HFFc6 (cell line): Measurements from ENCODE around the gene SLAMF7. TPM values are rescaled to one million over a fixed set of nuclear protein-coding genes. Genes with fewer than 3 reads are reported as not detected.

Experiments
- DNase-seq: peaks from one replicate; pipeline ENCODE4 v3.0.0-alpha.2; 2018
- H3K27ac Mint-ChIP-seq: 2 replicates; pipeline ENCODE4 v1.8.0; 2020; ENCODE audit warnings: mild to moderate bottlenecking, mixed read lengths
- H3K27me3 Mint-ChIP-seq: 2 replicates; pipeline ENCODE4 v1.8.0; 2021; ENCODE audit warnings: mild to moderate bottlenecking, moderate library complexity, mixed read lengths; ENCODE audit not compliant: insufficient read depth
- H3K36me3 Mint-ChIP-seq: 2 replicates; pipeline ENCODE4 v1.8.0; 2021; ENCODE audit warnings: low read depth, mixed read lengths
- H3K4me1 Mint-ChIP-seq: 2 replicates; pipeline ENCODE4 v1.8.0; 2020; ENCODE audit warnings: low read depth, mixed read lengths
- H3K4me3 Mint-ChIP-seq: 2 replicates; pipeline ENCODE4 v1.8.0; 2020; ENCODE audit warnings: mild to moderate bottlenecking, moderate library complexity, mixed read lengths
- H3K9me3 Mint-ChIP-seq: 2 replicates; pipeline ENCODE4 v1.8.0; 2020; ENCODE audit warnings: mild to moderate bottlenecking, mixed read lengths
- CTCF ChIP-seq: fragments of 200-600 bp; sonication (generic); IDR thresholded peaks from 2 replicates; pipeline ENCODE4 v1.5.0; 2021; ENCODE audit warnings: antibody characterized with exemption, mild to moderate bottlenecking
- total RNA-seq, 6 experiments: library from RNA; stranded (reverse); fragmentation: NEBNext Ultra II Directional; extraction: Animal tissue kit (Norgen Biotek cat#: 25700); gene quantifications; 2 replicates in 1 of 6; 3 replicates in 5 of 6; pipeline ENCODE4 v1.2.3, GENCODE V29; 2021

The SLAMF7 gene
- total RNA-seq, 6 experiments from 2014 or later: not detected

GRCh38 chr1:160748181-160748877, 9.3 kb downstream of the SLAMF7 start:
- peak; percentile 22 for DNase-seq
- Mint-ChIP-seq H3K9me3 (no peaks in the 10 kb centered on the region), H3K4me1 (peaks cover 18% of the 10 kb centered on the region), H3K27me3 (peaks cover 12% of the 10 kb centered on the region), H3K36me3 (no peaks in the 10 kb centered on the region), H3K27ac (no peak overlapping the region), H3K4me3 (no peak overlapping the region; the same call in 1 of the 2 replicates)
- TF ChIP-seq CTCF: peak; percentile 54

- DNase-seq: no peak
- no peak overlapping the region; the same call in 1 of the 2 replicates for H3K4me3 Mint-ChIP-seq
- H3K27me3 Mint-ChIP-seq: peaks cover 12% of the 10 kb centered on the region
- H3K27ac Mint-ChIP-seq: no peak overlapping the region
- no peak for TF ChIP-seq CTCF
- peaks cover 18% of the 10 kb centered on the region for H3K4me1 Mint-ChIP-seq
- H3K36me3 Mint-ChIP-seq: no peaks in the 10 kb centered on the region
- H3K9me3 Mint-ChIP-seq: no peaks in the 10 kb centered on the region
Observed at GRCh38 chr1:160748878-160749269, 9.8 kb downstream of the SLAMF7 start.

- Mint-ChIP-seq H3K4me1 (peaks cover 18% of the 10 kb centered on the region), H3K4me3 (no peak overlapping the region), H3K27ac (no peak overlapping the region), H3K27me3 (peaks cover 12% of the 10 kb centered on the region), H3K36me3 (no peaks in the 10 kb centered on the region), H3K9me3 (no peaks in the 10 kb centered on the region)
- no peak for DNase-seq
- TF ChIP-seq CTCF: no peak
Observed at GRCh38 chr1:160750608-160751007, 11.6 kb downstream of the SLAMF7 start.

- Mint-ChIP-seq H3K27me3 (peaks cover 7% of the 10 kb centered on the region), H3K27ac (no peak overlapping the region), H3K9me3 (no peaks in the 10 kb centered on the region), H3K4me3 (no peak overlapping the region), H3K4me1 (peaks cover 18% of the 10 kb centered on the region), H3K36me3 (no peaks in the 10 kb centered on the region)
- no peak for DNase-seq
- no peak for TF ChIP-seq CTCF
Observed at GRCh38 chr1:160752406-160752805, 13.4 kb downstream of the SLAMF7 start.

- no peak overlapping the region for H3K4me3 Mint-ChIP-seq
- no peaks in the 10 kb centered on the region for H3K36me3 Mint-ChIP-seq
- no peak for DNase-seq
- no peak for TF ChIP-seq CTCF
- H3K4me1 Mint-ChIP-seq: peaks cover 13% of the 10 kb centered on the region
- no peak overlapping the region for H3K27ac Mint-ChIP-seq
- peaks cover 7% of the 10 kb centered on the region for H3K27me3 Mint-ChIP-seq
- no peaks in the 10 kb centered on the region for H3K9me3 Mint-ChIP-seq
Observed at GRCh38 chr1:160752924-160753323, 13.9 kb downstream of the SLAMF7 start.
